ENCODE results near the gene RNF207.

The RNF207 gene

GRCh38 chr1:6245086-6245868 is 39.4 kb downstream of the RNF207 start (continued):
- TF ChIP-seq ZNF660 (tag by site-specific recombination; IDR thresholded peaks at IDR 0.05) (peak; percentile 94), ZNF707 (tag by site-specific recombination; IDR thresholded peaks at IDR 0.05) (no peak), ZNF37A (tag by site-specific recombination; IDR thresholded peaks at IDR 0.05) (no peak), MEIS1 (CRISPR knock-in tag; IDR thresholded peaks at IDR 0.05; ENCODE audit: borderline replicate concordance) (peak; percentile 41; the same call in 1 of the 2 replicates), HOXD13 (CRISPR knock-in tag; IDR thresholded peaks at IDR 0.05; ENCODE audit: borderline replicate concordance) (peak; percentile 79; the same call in 1 of the 2 replicates), ZNF184 (tag by site-specific recombination; IDR thresholded peaks at IDR 0.05) (no peak), ZNF777 (tag by site-specific recombination; IDR thresholded peaks at IDR 0.05; ENCODE audit: borderline replicate concordance) (peak; percentile 84; the same call in 1 of the 2 replicates), KLF8 (tag by site-specific recombination; IDR thresholded peaks at IDR 0.05) (peak; percentile 94), ZIC2 (tag by site-specific recombination; IDR thresholded peaks at IDR 0.05) (peak; percentile 82), ZBTB20 (tag by site-specific recombination; IDR thresholded peaks at IDR 0.05) (peak; percentile 50; the same call in 1 of the 2 replicates), ZNF610 (tag by site-specific recombination; IDR thresholded peaks at IDR 0.05; ENCODE audit: borderline replicate concordance) (no peak), ELK4 (IDR thresholded peaks at IDR 0.05; ENCODE audit: borderline replicate concordance, low read depth, low read length) (no peak), ZNF624 (tag by site-specific recombination; IDR thresholded peaks at IDR 0.05) (no peak), ZSCAN5A (tag by site-specific recombination; IDR thresholded peaks at IDR 0.05) (0 out of 2 replicates have a peak, but pooled peaks have one; percentile 25), KLF9 (tag by site-specific recombination; IDR thresholded peaks at IDR 0.05; ENCODE audit: low read depth) (no peak; the same call in 1 of the 2 replicates), WT1 (tag by site-specific recombination; IDR thresholded peaks at IDR 0.05) (no peak; the same call in 1 of the 2 replicates), GLI4 (tag by site-specific recombination; IDR thresholded peaks at IDR 0.05) (no peak), ZBTB7A (tag by site-specific recombination; IDR thresholded peaks at IDR 0.05; ENCODE audit: low read depth) (peak; percentile 17; the same call in 1 of the 2 replicates), ZNF555 (tag by site-specific recombination; conservative IDR thresholded peaks at IDR 0.05) (no peak), ZFP41 (tag by site-specific recombination; IDR thresholded peaks at IDR 0.05; ENCODE audit: borderline replicate concordance) (no peak), ZNF530 (tag by site-specific recombination; IDR thresholded peaks at IDR 0.05; ENCODE audit: low read depth) (no peak)
- TF ChIP-seq, protein P1, sequence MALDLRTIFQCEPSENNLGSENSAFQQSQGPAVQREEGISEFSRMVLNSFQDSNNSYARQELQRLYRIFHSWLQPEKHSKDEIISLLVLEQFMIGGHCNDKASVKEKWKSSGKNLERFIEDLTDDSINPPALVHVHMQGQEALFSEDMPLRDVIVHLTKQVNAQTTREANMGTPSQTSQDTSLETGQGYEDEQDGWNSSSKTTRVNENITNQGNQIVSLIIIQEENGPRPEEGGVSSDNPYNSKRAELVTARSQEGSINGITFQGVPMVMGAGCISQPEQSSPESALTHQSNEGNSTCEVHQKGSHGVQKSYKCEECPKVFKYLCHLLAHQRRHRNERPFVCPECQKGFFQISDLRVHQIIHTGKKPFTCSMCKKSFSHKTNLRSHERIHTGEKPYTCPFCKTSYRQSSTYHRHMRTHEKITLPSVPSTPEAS (tag by site-specific recombination; IDR thresholded peaks at IDR 0.05), result no peak
- TF ChIP-seq, protein P2, sequence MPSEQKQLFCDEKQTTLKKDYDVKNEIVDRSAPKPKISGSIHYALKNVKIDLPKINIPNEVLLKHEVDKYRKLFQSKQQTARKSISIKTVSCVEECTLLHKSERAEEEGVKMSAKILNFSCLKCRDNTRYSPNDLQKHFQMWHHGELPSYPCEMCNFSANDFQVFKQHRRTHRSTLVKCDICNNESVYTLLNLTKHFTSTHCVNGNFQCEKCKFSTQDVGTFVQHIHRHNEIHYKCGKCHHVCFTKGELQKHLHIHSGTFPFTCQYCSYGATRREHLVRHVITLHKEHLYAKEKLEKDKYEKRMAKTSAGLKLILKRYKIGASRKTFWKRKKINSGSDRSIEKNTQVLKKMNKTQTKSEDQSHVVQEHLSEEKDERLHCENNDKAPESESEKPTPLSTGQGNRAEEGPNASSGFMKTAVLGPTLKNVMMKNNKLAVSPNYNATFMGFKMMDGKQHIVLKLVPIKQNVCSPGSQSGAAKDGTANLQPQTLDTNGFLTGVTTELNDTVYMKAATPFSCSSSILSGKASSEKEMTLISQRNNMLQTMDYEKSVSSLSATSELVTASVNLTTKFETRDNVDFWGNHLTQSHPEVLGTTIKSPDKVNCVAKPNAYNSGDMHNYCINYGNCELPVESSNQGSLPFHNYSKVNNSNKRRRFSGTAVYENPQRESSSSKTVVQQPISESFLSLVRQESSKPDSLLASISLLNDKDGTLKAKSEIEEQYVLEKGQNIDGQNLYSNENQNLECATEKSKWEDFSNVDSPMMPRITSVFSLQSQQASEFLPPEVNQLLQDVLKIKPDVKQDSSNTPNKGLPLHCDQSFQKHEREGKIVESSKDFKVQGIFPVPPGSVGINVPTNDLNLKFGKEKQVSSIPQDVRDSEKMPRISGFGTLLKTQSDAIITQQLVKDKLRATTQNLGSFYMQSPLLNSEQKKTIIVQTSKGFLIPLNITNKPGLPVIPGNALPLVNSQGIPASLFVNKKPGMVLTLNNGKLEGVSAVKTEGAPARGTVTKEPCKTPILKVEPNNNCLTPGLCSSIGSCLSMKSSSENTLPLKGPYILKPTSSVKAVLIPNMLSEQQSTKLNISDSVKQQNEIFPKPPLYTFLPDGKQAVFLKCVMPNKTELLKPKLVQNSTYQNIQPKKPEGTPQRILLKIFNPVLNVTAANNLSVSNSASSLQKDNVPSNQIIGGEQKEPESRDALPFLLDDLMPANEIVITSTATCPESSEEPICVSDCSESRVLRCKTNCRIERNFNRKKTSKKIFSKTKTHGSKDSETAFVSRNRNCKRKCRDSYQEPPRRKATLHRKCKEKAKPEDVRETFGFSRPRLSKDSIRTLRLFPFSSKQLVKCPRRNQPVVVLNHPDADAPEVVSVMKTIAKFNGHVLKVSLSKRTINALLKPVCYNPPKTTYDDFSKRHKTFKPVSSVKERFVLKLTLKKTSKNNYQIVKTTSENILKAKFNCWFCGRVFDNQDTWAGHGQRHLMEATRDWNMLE (tag by site-specific recombination; conservative IDR thresholded peaks at IDR 0.05; ENCODE audit: low read depth), result no peak
- TF ChIP-seq, protein P3, sequence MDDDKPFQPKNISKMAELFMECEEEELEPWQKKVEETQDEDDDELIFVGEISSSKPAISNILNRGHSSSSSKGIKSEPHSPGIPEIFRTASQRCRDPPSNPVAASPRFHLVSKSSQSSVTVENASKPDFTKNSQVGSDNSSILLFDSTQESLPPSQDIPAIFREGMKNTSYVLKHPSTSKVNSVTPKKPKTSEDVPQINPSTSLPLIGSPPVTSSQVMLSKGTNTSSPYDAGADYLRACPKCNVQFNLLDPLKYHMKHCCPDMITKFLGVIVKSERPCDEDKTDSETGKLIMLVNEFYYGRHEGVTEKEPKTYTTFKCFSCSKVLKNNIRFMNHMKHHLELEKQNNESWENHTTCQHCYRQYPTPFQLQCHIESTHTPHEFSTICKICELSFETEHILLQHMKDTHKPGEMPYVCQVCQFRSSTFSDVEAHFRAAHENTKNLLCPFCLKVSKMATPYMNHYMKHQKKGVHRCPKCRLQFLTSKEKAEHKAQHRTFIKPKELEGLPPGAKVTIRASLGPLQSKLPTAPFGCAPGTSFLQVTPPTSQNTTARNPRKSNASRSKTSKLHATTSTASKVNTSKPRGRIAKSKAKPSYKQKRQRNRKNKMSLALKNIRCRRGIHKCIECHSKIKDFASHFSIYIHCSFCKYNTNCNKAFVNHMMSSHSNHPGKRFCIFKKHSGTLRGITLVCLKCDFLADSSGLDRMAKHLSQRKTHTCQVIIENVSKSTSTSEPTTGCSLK (tag by site-specific recombination; IDR thresholded peaks at IDR 0.05), result no peak
- TF ChIP-seq, protein P4, sequence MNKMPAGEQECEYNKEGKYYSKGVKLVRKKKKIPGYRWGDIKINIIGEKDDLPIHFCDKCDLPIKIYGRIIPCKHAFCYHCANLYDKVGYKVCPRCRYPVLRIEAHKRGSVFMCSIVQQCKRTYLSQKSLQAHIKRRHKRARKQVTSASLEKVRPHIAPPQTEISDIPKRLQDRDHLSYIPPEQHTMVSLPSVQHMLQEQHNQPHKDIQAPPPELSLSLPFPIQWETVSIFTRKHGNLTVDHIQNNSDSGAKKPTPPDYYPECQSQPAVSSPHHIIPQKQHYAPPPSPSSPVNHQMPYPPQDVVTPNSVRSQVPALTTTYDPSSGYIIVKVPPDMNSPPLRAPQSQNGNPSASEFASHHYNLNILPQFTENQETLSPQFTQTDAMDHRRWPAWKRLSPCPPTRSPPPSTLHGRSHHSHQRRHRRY (tag by site-specific recombination; IDR thresholded peaks at IDR 0.05), result no peak
- TF ChIP-seq, protein P5, sequence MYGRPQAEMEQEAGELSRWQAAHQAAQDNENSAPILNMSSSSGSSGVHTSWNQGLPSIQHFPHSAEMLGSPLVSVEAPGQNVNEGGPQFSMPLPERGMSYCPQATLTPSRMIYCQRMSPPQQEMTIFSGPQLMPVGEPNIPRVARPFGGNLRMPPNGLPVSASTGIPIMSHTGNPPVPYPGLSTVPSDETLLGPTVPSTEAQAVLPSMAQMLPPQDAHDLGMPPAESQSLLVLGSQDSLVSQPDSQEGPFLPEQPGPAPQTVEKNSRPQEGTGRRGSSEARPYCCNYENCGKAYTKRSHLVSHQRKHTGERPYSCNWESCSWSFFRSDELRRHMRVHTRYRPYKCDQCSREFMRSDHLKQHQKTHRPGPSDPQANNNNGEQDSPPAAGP (tag by site-specific recombination; IDR thresholded peaks at IDR 0.05), result peak; percentile 93

Data from HEK293 (cell line).